ENCODE results near the gene LAIR2.

The LAIR2 gene, protein sequence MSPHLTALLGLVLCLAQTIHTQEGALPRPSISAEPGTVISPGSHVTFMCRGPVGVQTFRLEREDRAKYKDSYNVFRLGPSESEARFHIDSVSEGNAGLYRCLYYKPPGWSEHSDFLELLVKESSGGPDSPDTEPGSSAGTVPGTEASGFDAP

DNA sequence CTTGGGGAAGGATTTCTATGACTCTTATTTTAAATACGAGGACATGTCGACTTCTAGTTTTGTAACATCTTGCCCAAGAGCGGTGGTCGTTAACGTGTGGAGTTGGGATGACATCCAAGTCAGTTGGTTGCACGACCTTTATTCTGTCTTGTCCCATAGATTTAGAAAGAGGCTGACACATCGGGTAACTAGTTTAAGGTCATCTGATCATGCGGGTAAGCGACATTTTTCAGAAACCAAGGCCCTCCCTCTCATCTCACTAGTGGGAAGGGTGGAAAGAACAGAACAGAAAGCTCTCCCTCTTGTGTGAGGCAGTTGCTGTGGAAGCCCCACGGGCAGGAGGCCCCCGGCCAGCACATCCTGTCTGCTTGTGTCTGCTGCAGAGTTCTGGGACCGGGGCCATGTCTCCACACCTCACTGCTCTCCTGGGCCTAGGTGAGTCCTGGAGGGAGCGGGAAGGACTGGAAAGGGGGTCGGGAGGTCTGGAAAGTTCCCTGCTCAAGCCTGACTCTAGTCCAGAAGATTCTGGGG, at the start of gene LAIR2:
TSS of gene LAIR2 (plus strand) at position 314 of the 531 bp plus-strand sequence. CDS start at position 402, 88 bp downstream.
- no peak for DNase-seq (ENCODE audit: low read depth)

DNA sequence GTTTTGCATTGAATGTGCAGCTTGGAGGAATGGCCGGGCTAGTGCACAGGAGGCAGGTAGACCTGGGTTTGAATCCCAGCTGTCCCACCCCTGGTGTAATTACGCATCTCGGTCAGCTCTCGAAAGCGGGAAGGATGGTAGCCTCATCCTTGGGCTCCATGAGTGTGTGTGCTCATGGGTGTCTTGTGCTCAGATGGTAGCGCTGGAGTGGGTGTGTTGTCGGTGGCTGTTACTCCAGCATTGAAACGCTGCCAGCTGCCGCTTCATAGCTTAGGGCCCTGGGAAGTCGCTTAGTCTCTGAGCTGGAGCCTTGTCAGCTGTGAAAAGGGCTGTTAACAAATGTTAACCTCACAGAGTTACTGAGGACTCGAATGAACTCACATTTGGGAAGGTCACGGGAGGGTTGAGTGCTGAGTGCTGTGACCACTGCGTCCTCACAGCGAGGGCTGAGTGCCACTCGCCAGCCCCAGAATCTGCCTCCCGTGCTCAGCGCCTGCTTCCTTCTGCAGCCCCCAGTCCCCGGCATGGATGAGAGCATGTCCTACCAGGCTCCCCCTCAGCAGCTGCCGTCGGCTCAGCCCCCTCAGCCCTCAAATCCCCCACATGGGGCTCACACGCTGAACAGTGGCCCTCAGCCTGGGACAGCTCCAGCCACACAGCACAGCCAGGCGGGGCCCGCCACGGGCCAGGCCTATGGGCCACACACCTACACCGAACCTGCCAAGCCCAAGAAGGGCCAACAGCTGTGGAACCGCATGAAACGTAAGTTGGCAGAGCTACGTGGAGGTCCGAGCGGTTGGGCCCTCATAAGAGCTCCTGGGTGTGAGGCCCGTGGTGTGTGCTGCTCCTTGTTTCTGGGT, 48.5 kb upstream of the LAIR2 start:
- no peak for DNase-seq (ENCODE audit: low read depth)

DNA sequence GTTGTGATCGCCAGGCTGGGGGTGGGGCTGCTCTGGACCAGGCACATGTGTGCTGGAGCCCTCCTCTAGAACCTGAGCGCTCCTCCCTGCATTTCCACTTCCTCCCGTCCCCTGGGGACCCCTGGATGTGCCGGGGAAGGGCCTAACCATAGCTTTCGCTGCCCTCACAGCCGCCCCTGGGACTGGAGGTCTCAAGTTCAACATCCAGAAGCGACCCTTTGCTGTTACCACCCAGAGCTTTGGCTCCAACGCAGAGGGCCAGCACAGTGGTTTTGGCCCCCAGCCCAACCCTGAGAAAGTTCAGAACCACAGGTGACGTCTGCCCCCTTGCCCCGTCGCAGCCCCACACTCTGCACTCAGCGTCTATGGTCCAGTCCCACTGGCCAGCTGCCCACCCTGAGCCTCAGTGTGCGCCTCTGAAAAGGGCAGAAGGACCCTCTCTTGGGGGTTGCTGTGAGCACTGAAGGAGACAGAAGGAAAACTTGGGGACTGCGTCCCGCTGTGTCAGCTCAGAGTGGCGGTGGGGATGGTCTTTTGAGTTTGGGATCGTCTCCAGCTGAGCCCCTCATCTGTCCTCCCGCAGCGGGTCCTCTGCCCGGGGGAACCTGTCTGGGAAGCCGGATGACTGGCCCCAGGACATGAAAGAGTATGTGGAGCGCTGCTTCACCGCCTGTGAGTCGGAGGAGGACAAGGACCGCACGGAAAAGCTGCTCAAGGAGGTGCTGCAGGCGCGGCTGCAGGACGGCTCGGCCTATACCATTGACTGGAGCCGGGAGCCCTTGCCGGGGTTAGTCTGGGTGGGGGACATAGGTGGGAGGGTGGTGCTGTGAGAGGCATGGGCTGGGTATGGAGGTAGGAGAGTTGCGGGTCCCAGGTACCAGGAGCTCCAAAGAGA, 47.6 kb upstream of the LAIR2 start:
- no peak for DNase-seq (ENCODE audit: low read depth)

DNA sequence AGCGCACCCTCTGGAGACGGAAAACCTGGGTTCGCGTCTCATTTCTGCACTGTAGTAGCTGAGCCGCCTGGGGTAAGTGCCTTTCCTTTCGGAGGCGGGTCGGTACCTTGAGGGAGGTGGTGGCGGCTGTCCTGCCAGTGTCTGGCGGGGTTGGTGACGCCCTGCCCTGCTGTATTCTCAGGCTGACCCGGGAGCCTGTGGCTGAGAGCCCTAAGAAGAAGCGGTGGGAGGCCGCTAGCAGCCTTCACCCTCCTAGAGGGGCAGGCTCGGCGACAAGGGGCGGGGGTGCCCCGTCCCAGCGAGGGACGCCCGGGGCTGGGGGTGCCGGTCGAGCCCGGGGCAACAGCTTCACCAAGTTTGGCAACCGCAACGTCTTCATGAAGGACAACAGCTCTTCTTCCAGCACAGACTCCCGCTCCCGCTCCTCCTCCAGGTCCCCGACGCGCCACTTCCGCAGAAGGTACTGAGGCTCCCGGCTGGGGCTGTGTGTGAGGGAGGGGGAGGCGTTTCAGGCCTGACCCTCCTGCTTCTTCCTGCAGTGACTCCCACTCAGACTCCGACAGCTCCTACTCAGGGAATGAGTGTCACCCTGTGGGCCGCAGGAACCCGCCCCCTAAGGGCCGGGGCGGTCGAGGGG, 46.7 kb upstream of the LAIR2 start:
- no peak for DNase-seq (ENCODE audit: low read depth)

DNA sequence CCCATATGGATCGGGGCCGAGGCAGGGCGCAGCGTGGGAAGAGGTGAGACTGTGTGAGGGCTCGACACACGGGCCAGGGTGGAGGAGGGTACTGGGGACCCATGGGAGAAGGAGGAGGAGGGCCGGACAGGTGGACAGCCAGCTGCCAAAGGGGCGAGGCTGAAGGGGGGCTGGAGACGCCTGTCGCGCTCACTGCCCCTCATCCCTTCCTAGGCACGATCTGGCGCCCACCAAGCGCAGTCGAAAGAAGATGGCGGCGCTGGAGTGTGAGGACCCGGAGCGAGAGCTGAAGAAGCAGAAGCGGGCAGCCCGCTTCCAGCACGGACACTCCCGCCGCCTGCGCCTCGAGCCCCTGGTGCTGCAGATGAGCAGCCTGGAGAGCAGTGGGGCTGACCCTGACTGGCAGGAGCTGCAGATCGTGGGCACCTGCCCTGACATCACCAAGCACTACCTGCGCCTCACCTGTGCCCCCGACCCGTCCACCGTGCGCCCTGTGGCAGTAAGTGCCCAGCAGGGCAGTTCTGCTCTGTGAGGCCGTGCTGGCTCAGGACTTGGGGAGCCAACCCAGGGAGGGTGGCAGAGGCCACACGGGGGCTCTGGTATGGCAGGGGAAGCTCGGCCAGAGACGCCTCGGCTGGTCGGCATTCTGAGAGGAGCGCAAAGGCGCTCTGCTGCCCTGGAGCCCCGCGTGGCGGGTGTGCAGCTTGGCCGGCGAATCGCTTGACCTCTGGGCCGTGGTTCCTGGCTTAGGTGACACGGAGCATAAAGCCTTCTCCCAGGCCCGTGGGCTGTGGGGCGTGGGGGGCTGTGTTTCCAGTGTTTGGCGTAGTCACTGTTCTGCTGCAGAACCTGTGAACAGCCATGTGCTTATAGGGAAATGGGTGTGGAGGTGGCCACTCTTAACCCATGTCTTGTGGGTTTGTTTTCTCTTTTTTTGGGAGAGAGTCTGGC, 45.9 kb upstream of the LAIR2 start:
- DNase-seq (ENCODE audit: low read depth), result no peak

- no peak for DNase-seq (ENCODE audit: low read depth)
Observed at GRCh38 chr19:54457773-54458647, 44.6 kb upstream of the LAIR2 start.

- DNase-seq (ENCODE audit: low read depth), result no peak
Observed at GRCh38 chr19:54458648-54459281, 43.9 kb upstream of the LAIR2 start.

DNA sequence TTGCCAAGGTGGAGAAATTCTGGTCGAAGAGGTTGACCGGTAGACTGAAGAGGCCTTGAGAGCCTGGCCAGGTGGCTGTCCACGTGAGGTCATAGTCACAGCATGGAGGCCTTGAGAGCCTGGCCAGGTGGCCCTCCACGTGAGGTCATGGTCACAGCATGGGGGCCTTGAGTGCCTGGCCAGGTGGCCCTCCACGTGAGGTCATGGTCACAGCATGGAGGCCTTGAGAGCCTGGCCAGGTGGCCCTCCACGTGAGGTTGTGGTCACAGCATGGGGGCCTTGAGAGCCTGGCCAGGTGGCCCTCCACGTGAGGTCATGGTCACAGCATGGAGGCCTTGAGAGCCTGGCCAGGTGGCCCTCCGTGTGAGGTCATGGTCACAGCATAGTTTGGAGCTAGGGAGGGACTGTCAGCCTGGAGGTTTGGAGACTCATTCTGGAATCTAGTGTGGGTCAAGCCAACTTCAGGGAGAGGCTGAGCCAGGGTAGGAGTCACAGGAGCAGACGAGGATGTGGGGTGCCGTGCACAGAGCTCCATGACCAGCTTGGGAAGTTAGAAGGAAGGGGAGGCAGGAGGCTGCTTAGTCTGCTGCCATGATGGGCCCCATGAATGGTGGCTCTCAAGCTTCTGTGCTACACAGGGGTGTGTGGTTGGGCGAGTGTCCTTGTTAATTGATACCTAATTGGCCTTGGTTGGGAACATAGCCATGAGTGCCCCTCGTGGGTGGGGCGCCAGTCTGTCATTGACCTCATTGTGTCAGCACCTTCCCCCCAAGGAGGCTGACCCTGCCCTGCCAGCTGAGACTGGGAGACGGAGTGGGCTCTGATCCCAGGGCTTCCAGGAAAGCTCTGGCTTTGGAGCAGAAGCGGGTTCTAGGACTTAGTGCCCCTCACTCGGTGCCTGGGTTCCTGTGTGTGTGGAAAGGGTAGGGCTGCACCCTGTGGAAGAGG, 43.1 kb upstream of the LAIR2 start:
- no peak for DNase-seq (ENCODE audit: low read depth)

- no peak for DNase-seq (ENCODE audit: low read depth)
Observed at GRCh38 chr19:54460230-54461005, 42.2 kb upstream of the LAIR2 start.

DNA sequence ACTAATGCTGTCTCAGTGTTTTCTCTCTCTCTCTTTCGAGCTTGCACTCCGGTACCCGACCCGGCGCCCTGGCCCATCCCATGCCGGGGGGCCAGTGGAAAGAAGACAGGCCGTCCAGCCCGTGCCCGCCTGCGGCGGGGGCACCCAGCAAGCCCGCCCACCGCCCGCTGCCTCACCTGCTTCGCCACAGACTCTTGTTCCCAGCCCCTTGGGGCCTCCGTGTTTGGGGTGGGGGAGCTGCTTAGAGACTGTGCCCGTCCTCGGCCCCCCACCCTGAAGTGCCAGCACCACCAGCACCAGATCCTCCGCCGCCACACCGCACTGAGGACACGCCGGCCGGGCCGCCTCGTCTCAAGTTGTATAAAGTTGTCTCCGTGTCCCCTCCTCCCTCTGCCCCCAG, 41.4 kb upstream of the LAIR2 start:
- no peak for DNase-seq (ENCODE audit: low read depth)

- DNase-seq (ENCODE audit: low read depth), result no peak
Observed at GRCh38 chr19:54461613-54462012, 41.0 kb upstream of the LAIR2 start.

DNA sequence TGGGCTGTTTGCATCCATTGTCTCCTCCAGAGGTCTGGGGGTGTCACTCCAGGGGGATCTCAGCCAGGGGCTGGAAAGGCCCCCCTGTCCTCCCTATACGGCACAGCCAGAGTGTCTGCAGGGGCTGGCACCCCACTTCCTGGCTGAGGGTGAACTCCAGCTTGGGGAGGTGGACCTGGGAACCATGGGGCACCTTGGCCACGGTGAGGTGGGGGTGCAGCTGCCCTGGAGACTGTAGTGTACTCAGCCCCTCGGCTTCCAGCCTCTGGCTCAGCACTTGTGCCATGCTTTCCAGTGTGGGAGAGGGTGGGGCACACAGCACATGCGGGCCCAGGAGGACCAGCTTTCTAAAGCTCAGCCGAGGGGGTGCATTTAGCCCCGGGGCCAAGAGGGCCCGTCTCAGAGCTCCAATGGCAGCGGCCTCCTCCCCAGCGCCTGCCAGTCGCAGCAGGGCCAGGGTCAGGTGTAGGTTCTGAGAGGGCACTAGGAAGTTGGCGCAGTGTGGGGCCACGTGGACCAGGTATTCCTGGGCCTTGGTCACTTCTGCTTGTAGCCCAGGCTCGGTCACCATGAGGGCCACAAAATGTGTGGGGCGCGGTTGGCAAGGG, 40.5 kb upstream of the LAIR2 start:
- DNase-seq (ENCODE audit: low read depth), result no peak

- peak; percentile 49 for DNase-seq (ENCODE audit: low read depth)
Observed at GRCh38 chr19:54462655-54463530, 39.7 kb upstream of the LAIR2 start.

- peak; percentile 88 for DNase-seq (ENCODE audit: low read depth)
Observed at GRCh38 chr19:54463531-54464043, 39.0 kb upstream of the LAIR2 start, which contains the start of gene LENG9. TSS of gene LENG9 (minus strand) at chr19:54463778. CDS start at chr19:54463526, 252 bp downstream.

- peak; percentile 71 for DNase-seq (ENCODE audit: low read depth)
Observed at GRCh38 chr19:54464044-54464629, 38.5 kb upstream of the LAIR2 start.
